Peyer's patch (tissue), 4 donors: ENCODE data around the gene TRAPPC2L. TPM values are rescaled to one million over a fixed set of nuclear protein-coding genes. Genes with fewer than 3 reads are reported as not detected.

ENCODE experiments used
- DNase-seq, 3 donors: peaks; one replicate each; pipeline ENCODE4 v3.0.0-alpha.2; 2017 to 2019
- H3K27ac ChIP-seq, 4 donors: fragments of 200-600 bp; sonication (generic); one replicate each; pipeline ENCODE4 v1.5.1; 2016 to 2019
- H3K27me3 ChIP-seq, 2 donors: fragments of 200-600 bp; sonication (generic); one replicate each; pipeline ENCODE4 v1.5.1; 2019
- H3K36me3 ChIP-seq, 3 donors: fragments of 200-600 bp; sonication (generic); one replicate each; pipeline ENCODE4 v1.5.1; 2016 to 2019
- H3K4me1 ChIP-seq, 4 donors: fragments of 200-600 bp; sonication (generic); one replicate each; pipeline ENCODE4 v1.5.1; 2016 to 2019
- H3K4me3 ChIP-seq, 4 donors: fragments of 200-600 bp; sonication (generic); 1 replicate in 3 of 4; 2 replicates in 1 of 4; pipeline ENCODE4 v1.5.1; 2016 to 2019; ENCODE audit warnings: mild to moderate bottlenecking in 1 of 4
- H3K9me3 ChIP-seq, 4 donors: fragments of 200-600 bp; sonication (generic); one replicate each; pipeline ENCODE4 v1.5.1; 2016 to 2019; ENCODE audit warnings: mild to moderate bottlenecking in 1 of 4
- CTCF ChIP-seq, 6 experiments: fragments of 450-650 bp in 4 of 6; fragments of 200-600 bp in 2 of 6; sonication (generic) in 1 of 6; IDR thresholded peaks; one replicate each; pipeline ENCODE4 v1.5.1; 2017 to 2019; ENCODE audit warnings: antibody characterized with exemption in 6 of 6, mild to moderate bottlenecking in 3 of 6, moderate library complexity in 1 of 6
- POLR2A ChIP-seq, 2 donors: fragments of 450-650 bp; IDR thresholded peaks; one replicate each; pipeline ENCODE4 v1.5.1; 2017; ENCODE audit warnings: antibody characterized with exemption in 2 of 2, mild to moderate bottlenecking in 2 of 2, moderate library complexity in 2 of 2
- total RNA-seq, 4 donors: library from RNA; depleted of rRNA; stranded (reverse); fragments of >200 nt; gene quantifications; one replicate each; pipeline ENCODE4 v1.1.0, GENCODE V29; 2016

Gene TRAPPC2L
- total RNA-seq, 4 donors from 2014 or later: 20.4 to 47.9 (median 35.4) TPM

DNA sequence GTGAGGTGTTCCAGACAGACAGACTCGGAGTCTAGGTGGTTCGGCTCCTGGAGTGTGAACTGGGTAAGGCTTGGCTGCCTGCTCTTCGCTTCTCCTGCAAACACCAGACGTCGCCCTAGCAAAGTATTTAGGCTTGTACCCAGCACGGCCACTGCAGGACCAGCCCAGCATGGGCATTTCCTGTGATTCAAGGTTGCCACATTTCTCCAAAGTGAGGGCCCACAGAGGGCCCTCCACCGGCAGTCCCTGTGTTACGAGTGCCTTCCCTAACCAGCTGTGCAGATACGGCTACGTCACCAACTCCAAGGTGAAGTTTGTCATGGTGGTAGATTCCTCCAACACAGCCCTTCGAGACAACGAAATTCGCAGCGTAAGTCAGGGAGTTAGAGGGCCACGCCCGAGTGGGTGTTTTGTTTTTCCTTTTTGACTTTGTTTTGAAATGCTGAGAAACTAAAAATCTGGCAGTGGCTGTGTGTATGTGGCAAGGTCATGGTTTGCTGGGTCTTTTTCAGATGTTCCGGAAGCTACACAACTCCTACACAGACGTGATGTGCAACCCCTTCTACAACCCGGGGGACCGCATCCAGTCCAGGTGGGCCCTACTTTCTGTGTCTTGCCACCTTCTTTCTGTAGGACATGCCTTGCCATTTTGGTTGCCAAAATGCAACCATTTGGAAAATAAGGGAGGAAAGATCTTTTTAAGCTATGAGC, 2.6 kb downstream of the TRAPPC2L start:
- no peak for DNase-seq
- Histone ChIP-seq H3K4me1 (peaks cover 0 to 22% (median 14%) of the 10 kb centered on the region in 4 donors), H3K27ac (no peak overlapping the region), H3K9me3 (no peaks in the 10 kb centered on the region), H3K4me3 (no peak overlapping the region), H3K36me3 (peaks cover 0 to 39% (median 0%) of the 10 kb centered on the region in 3 donors), H3K27me3 (no peaks in the 10 kb centered on the region)
- TF ChIP-seq POLR2A (IDR thresholded peaks at IDR 0.05) (no peak), CTCF (IDR thresholded peaks at IDR 0.05) (no peak)

DNA sequence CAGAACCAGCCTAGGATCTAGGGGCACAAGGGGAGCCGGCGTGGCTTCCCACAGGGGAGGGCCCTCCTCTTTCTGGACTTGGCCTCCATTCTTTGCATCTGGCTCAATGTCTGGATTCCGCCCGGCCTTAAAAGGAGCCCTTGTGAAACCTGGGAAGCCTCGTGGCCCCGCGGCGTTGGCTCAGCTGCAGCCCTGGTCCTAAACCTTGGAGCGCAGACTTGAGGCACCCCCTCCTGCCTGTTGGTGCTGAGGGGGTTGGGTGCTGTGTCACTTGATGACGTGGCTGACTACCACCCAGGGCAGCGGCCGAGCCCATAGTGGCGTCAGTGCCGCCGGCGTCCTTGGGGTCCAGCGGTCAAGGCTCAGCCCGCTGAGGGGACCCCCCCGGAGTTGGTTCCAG, 4.4 kb downstream of the TRAPPC2L start:
- peaks cover 0 to 39% (median 0%) of the 10 kb centered on the region in 3 donors for H3K36me3 ChIP-seq
- H3K9me3 ChIP-seq: no peaks in the 10 kb centered on the region
- H3K4me1 ChIP-seq: peaks cover 0 to 9% (median 4%) of the 10 kb centered on the region in 4 donors
- no peak overlapping the region for H3K4me3 ChIP-seq
- no peaks in the 10 kb centered on the region for H3K27me3 ChIP-seq
- no peak for TF ChIP-seq CTCF (IDR thresholded peaks at IDR 0.05)
- no peak for TF ChIP-seq POLR2A (IDR thresholded peaks at IDR 0.05)
- DNase-seq: no peak
- H3K27ac ChIP-seq: no peak overlapping the region

DNA sequence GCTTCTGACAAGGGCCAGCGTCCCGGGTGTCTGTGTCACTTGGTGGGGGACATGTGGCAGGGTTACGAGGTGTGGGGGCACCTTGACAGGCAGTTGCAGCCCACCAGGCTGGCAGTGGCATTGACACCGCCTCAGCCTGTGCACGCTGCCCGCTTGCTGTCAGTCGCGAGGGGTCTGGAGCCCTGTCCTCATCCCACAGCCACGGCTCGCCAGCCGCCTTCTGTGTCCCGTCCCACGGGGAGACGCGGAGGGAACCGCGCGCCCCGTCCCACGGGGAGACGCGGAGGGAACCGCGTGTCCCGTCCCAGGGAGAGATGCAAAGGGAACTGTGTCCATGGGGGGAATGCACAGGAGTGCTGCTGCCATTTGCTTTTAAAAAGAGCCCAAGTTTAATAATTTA, 6.0 kb downstream of the TRAPPC2L start:
- Histone ChIP-seq H3K36me3 (peaks cover 0 to 39% (median 0%) of the 10 kb centered on the region in 3 donors), H3K4me1 (peaks cover 0 to 6% (median 2%) of the 10 kb centered on the region in 4 donors), H3K27ac (no peak overlapping the region), H3K9me3 (no peaks in the 10 kb centered on the region), H3K4me3 (no peak overlapping the region), H3K27me3 (no peaks in the 10 kb centered on the region)
- no peak for DNase-seq
- TF ChIP-seq CTCF (IDR thresholded peaks at IDR 0.05) (no peak), POLR2A (IDR thresholded peaks at IDR 0.05) (no peak)

- Histone ChIP-seq H3K36me3 (peaks cover 0 to 39% (median 0%) of the 10 kb centered on the region in 3 donors), H3K27ac (no peak overlapping the region), H3K4me1 (peaks cover 0 to 2% (median 0%) of the 10 kb centered on the region in 4 donors), H3K4me3 (no peak overlapping the region), H3K27me3 (no peaks in the 10 kb centered on the region), H3K9me3 (no peaks in the 10 kb centered on the region)
- no peak for TF ChIP-seq CTCF (IDR thresholded peaks at IDR 0.05)
- TF ChIP-seq POLR2A (IDR thresholded peaks at IDR 0.05): no peak
- DNase-seq: no peak
These were observed 6.5 kb downstream of the TRAPPC2L start for GRCh38 chr16:88863426-88863825.

GRCh38 chr16:88864099-88864498, 7.2 kb downstream of the TRAPPC2L start:
- no peak overlapping the region for H3K27ac ChIP-seq

More at GRCh38 chr16:88864099-88864498, 7.2 kb downstream of the TRAPPC2L start:
- Histone ChIP-seq H3K4me1 (no peaks in the 10 kb centered on the region), H3K9me3 (no peaks in the 10 kb centered on the region), H3K4me3 (no peak overlapping the region), H3K36me3 (peaks cover 0 to 36% (median 0%) of the 10 kb centered on the region in 3 donors), H3K27me3 (no peaks in the 10 kb centered on the region)
- TF ChIP-seq POLR2A (IDR thresholded peaks at IDR 0.05) (no peak), CTCF (IDR thresholded peaks at IDR 0.05) (no peak)
- no peak for DNase-seq
